ENCODE results near the gene EFCAB8.

GRCh38 chr20:32832664-32833063, 26.1 kb upstream of the EFCAB8 start:
- TF ChIP-seq CTCF (IDR thresholded peaks at IDR 0.05): no peak
- TF ChIP-seq POLR2A (IDR thresholded peaks at IDR 0.05): no peak

Measured in uterus (tissue), 2 donors.